Activated naive CD8-positive, alpha-beta T cell treated with anti-CD3 and anti-CD28 coated beads, Interleukin-2, amount 50 U/mL, for 24 hours (primary cell): ENCODE data around the gene MYH7.
"Not testable (repeated sequence)": the region's sequence is repeated elsewhere in the genome, so short reads cannot be mapped to it uniquely, and the experiment has no call there.

Experiments used
- ATAC-seq: fragments of 150-1000 bp; cut with Tn5 transposase; one replicate; pipeline ENCODE4 v1.10.0; 2021
- DNase-seq: peaks from one replicate; pipeline ENCODE4 v3.0.0; 2021
- H3K27ac Mint-ChIP-seq: one replicate; pipeline ENCODE4 v1.8.0; 2021; ENCODE audit warnings: mild to moderate bottlenecking, mixed read lengths
- H3K27me3 Mint-ChIP-seq: one replicate; pipeline ENCODE4 v1.8.0; 2021; ENCODE audit warnings: mixed read lengths
- H3K36me3 Mint-ChIP-seq: one replicate; pipeline ENCODE4 v1.8.0; 2021; ENCODE audit warnings: low read depth, mixed read lengths
- H3K4me1 Mint-ChIP-seq: one replicate; pipeline ENCODE4 v1.8.0; 2021; ENCODE audit warnings: mixed read lengths
- H3K4me3 Mint-ChIP-seq: one replicate; pipeline ENCODE4 v1.8.0; 2021; ENCODE audit warnings: mild to moderate bottlenecking, moderate library complexity, mixed read lengths
- H3K9me3 Mint-ChIP-seq: one replicate; pipeline ENCODE4 v1.8.0; 2021; ENCODE audit warnings: mixed read lengths

The MYH7 gene

DNA sequence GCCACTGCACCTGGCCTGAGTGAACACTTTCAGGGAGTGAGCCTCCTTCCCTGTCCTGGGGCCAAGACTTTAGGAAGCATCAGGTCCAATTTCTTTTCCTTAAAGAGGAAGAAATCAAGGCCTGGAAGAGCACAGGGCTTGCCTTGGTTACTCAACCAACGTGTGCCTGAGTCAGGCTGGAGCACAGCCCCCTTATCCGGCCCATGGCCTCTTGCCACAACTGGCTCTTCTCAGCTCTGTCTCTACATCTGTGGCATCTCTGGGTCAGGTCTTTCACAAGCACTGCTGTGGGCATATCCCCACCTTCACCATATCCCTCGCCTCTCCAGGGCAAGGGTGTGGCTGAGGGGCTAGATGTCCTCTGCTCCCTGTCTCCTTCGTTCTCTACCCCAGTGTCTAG, 34.2 kb downstream of the MYH7 start:
- DNase-seq, result no peak
- no peak for ATAC-seq
- Mint-ChIP-seq H3K27me3 (peaks cover 7% of the 10 kb centered on the region), H3K9me3 (no peaks in the 10 kb centered on the region), H3K4me1 (no peaks in the 10 kb centered on the region), H3K36me3 (no peaks in the 10 kb centered on the region), H3K27ac (peak overlapping the region; percentile 32), H3K4me3 (no peak overlapping the region)

DNA sequence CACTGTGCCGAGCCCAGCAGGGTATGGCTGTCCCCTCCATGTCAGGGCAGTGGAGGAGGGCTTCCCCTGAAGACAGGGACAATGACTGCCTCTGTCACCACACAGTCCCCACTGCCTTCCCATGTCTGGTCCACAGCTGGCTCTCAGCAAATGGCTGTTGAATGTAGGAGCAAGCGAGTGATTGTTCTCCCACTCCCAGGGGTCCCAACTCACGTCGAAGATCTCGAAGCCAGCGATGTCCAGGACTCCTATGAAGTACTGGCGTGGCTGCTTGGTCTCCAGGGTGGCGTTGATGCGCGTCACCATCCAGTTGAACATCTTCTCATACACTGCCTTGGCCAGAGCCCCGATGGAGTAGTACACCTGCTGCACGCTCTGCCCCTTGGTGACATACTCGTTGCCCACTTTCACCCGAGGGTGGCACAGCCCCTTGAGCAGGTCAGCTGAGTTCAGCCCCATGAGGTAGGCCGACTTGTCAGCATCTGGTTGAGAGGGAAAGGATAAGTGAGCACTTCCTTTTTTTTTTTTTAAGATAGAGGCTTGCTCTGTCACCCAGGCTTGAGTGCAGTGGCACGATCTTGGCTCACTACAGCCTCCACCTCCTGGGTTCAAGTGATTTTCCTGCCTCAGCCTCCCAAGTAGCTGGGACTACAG, 34.8 kb downstream of the MYH7 start:
- H3K9me3 Mint-ChIP-seq, H3K4me1 Mint-ChIP-seq, DNase-seq, ATAC-seq, H3K27me3 Mint-ChIP-seq, H3K27ac Mint-ChIP-seq, H3K4me3 Mint-ChIP-seq, H3K36me3 Mint-ChIP-seq: not testable (repeated sequence)

DNA sequence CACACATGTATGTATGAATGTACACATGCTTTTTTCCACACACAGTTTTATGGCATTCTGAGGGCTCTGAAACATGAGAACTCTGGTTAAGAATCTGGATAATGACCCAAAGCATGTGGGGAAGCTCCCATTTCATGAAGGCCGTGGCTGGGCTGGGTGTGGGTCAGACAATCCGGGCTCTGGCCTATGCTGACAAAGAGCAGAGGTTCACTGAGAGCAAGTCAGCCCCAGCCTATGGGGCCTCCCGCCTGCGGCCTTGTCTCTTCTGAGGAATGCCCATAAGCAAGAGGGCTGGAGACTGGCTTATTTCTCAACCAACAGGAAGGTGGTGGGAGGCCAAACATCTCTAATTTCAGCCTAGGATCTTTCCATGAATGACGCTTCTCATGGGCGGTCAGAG, 35.9 kb downstream of the MYH7 start:
- ATAC-seq (no peak), DNase-seq (no peak)
- H3K36me3 Mint-ChIP-seq, result no peaks in the 10 kb centered on the region
- no peaks in the 10 kb centered on the region for H3K4me1 Mint-ChIP-seq
- H3K4me3 Mint-ChIP-seq, result no peak overlapping the region
- H3K9me3 Mint-ChIP-seq, result no peaks in the 10 kb centered on the region
- H3K27ac Mint-ChIP-seq, result no peak overlapping the region
- peaks cover 8% of the 10 kb centered on the region for H3K27me3 Mint-ChIP-seq

DNA sequence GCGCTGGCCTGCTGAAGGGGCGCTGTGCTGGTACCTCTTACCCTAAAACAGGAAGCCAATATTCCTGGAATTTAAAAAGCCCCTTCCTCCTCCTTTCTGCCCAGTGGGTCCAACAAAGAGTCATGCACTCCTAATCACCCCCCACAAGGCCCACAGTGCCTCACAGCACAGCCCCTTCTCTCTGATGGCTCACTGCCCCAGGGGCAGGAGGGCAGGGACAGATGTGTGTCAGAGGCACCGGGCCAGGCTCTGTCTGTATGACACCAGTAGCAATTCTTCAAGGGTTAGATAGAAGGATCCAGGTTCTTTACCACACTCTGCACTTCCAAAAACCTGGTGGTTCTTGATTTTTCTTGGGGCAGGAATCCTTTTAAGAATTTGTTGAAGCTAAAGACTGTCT, 36.3 kb downstream of the MYH7 start:
- Mint-ChIP-seq H3K36me3 (no peaks in the 10 kb centered on the region), H3K4me1 (no peaks in the 10 kb centered on the region), H3K4me3 (no peak overlapping the region), H3K27me3 (peaks cover 8% of the 10 kb centered on the region), H3K27ac (no peak overlapping the region), H3K9me3 (no peaks in the 10 kb centered on the region)
- DNase-seq (no peak), ATAC-seq (no peak)

DNA sequence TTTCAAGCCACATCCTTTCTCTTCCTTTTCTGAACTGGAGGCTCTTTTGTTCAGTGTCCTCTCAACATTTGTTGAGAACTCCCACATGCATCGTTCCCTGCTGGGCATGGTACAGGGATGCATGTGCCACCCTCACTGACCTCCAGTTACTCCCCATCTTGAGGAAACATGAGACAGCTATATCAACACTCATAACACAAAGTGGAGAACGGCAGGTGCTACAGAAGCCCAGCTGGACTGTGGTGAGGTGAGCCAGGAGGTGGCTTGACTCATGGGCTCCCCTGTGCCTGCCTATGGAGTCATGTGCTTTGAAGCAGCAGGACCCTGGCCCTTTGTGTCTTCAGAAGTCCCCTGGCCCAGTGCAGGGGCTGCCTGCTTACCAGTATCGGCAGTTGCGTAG, 37.1 kb downstream of the MYH7 start:
- Mint-ChIP-seq H3K4me1 (no peaks in the 10 kb centered on the region), H3K4me3 (no peak overlapping the region), H3K9me3 (no peaks in the 10 kb centered on the region), H3K36me3 (no peaks in the 10 kb centered on the region), H3K27me3 (peaks cover 7% of the 10 kb centered on the region), H3K27ac (no peak overlapping the region)
- no peak for DNase-seq
- ATAC-seq, result no peak

DNA sequence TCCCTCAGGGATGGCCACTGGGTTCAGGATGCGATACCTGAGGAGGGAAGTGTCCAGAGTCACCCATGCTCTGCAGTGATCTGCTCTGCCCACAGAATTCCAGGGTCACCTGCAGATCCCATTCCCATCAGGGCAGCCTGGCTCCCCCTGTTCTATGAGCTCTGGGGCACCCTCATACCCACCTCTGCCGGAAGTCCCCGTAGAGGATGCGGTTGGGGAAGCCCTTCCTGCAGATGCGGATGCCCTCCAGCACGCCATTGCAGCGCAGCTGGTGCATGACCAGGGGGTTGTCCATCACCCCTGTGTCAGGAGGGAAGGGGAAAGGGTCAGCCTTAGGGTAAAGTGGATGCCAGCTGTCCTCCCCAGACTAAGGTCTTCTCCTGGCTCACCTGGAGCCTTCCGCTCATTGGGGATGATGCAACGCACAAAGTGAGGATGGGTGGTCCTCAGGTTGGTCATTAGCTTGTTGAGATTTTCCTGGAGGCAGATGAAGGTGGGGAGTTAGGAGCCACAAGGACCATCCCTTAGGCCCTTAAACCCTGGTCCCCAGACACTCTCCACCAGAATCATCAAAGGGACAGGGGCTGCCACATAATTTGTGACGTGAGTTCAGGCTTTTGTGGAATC, 38.6 kb downstream of the MYH7 start:
- no peak overlapping the region for H3K27ac Mint-ChIP-seq
- no peak for ATAC-seq
- H3K9me3 Mint-ChIP-seq, result no peaks in the 10 kb centered on the region

DNA sequence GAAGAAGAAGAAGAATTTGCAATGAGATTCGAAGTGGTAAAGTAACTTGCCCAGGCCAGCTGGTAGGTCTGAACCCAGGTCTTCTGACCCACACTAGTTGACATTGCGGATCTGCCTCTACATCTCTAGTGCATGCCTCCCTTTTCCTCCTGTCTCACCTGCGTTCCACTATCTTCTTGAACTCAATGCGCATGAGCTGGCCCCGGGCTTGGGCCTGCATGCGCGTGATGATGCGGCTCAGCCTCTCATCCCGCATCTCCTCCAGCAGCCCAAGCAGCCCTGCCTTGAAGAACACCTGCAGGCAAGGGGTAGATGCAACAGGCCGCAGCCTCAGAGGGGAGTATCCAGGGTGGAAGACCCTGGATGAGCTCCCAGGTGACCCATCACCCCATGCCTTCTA, 39.3 kb downstream of the MYH7 start:
- Mint-ChIP-seq H3K36me3 (no peaks in the 10 kb centered on the region), H3K9me3 (no peaks in the 10 kb centered on the region), H3K4me1 (no peaks in the 10 kb centered on the region), H3K4me3 (no peak overlapping the region), H3K27me3 (peaks cover 3% of the 10 kb centered on the region), H3K27ac (no peak overlapping the region)
- ATAC-seq, result no peak
- no peak for DNase-seq

More for the DNA sequence above, 38.6 kb downstream of the MYH7 start:
- Mint-ChIP-seq H3K4me1 (no peaks in the 10 kb centered on the region), H3K36me3 (no peaks in the 10 kb centered on the region), H3K27me3 (peaks cover 3% of the 10 kb centered on the region), H3K4me3 (no peak overlapping the region)
- no peak for DNase-seq

DNA sequence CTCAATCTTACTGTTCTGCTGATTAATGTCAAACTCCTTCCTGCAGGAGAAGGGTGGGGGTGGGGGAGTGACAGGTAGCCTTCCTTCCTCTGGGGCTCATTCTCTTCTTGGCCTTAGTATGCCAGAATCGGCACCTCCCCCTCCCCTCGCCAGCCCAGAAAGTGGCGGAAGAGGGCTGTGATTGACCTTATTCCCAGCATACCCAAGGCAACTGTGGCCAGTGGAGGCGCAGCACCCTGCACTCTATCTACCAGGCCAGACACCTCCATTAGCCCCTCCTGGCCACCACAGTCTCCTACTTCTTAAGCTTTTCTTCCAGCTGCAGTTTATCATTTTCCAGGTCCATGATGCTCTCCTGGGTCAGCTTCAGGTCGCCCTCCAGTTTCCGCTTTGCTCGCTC, 42.8 kb downstream of the MYH7 start:
- no peaks in the 10 kb centered on the region for H3K9me3 Mint-ChIP-seq
- no peaks in the 10 kb centered on the region for H3K36me3 Mint-ChIP-seq
- H3K27ac Mint-ChIP-seq, result no peak overlapping the region
- no peaks in the 10 kb centered on the region for H3K4me1 Mint-ChIP-seq
- DNase-seq (no peak), ATAC-seq (no peak)
- H3K27me3 Mint-ChIP-seq, result peaks cover 5% of the 10 kb centered on the region
- H3K4me3 Mint-ChIP-seq, result no peak overlapping the region

DNA sequence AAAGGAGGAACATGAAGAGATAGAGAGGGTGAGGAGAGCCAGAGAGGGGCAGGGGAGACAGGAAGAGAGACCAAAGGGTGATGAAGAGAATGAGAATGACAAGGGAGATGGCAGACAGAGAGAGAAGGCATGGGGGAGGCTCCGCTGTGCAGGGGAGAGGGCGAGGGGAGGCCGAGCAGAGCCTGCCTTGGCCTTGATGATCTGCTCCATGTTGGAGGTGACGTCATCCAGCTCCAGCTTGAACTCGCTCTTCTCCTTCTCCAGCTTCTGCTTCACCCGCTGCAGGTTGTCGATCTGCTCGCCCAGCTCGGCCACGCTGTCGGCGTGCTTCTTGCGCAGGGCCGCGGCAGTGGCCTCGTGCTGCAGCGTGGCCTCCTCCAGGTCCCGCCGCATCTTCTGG, 45.6 kb downstream of the MYH7 start:
- H3K27ac Mint-ChIP-seq, H3K4me3 Mint-ChIP-seq, DNase-seq, ATAC-seq, H3K27me3 Mint-ChIP-seq, H3K9me3 Mint-ChIP-seq, H3K4me1 Mint-ChIP-seq, H3K36me3 Mint-ChIP-seq: not testable (repeated sequence)

DNA sequence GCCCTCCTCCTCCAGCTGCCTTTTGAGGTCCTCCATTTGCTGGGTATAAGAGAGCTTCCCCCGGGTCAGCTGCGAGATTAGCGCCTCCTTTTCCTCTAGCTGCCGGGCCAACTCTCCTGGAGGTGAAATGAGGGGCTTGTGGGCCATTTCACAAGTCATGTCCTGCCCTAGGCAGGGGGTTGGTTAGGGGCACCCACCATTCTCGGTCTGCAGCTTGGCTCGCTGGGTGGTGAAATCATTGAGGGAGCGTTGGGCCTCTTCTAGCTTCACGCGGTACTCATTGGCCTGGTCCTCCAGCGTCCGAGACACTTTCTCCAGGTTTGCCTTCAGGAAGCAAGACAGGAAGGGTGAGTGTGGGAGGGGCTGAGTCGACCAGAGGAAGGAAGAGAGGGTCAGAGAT, 46.1 kb downstream of the MYH7 start:
- no peaks in the 10 kb centered on the region for H3K9me3 Mint-ChIP-seq
- H3K4me1 Mint-ChIP-seq, result no peaks in the 10 kb centered on the region
- DNase-seq, result no peak
- H3K36me3 Mint-ChIP-seq, result no peaks in the 10 kb centered on the region
- H3K27me3 Mint-ChIP-seq, result peaks cover 2% of the 10 kb centered on the region
- no peak overlapping the region for H3K4me3 Mint-ChIP-seq
- H3K27ac Mint-ChIP-seq, result no peak overlapping the region
- no peak for ATAC-seq

DNA sequence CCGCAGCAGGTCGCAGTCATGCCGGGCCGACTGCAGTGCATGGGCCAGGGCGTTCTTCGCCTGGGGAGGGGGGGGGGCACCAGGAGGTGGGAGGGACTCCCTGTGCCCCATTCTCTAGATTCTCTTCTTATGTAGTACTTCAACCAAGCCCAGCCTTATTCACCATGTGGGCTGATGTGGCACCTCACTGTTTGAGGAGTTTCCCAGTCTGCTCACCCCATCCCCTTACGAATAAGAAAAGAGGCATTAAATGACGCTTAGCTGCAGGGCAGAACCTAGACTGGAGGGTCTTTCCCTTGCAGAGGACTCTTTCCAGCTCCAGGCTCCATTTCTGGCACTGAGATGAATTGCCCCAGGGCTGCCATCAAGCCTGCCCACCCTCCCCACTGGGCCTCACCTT, 46.5 kb downstream of the MYH7 start:
- no peak overlapping the region for H3K27ac Mint-ChIP-seq
- ATAC-seq, result no peak
- no peaks in the 10 kb centered on the region for H3K4me1 Mint-ChIP-seq
- no peak overlapping the region for H3K4me3 Mint-ChIP-seq
- DNase-seq, result no peak
- H3K27me3 Mint-ChIP-seq, result peaks cover 2% of the 10 kb centered on the region
- no peaks in the 10 kb centered on the region for H3K9me3 Mint-ChIP-seq
- no peaks in the 10 kb centered on the region for H3K36me3 Mint-ChIP-seq

DNA sequence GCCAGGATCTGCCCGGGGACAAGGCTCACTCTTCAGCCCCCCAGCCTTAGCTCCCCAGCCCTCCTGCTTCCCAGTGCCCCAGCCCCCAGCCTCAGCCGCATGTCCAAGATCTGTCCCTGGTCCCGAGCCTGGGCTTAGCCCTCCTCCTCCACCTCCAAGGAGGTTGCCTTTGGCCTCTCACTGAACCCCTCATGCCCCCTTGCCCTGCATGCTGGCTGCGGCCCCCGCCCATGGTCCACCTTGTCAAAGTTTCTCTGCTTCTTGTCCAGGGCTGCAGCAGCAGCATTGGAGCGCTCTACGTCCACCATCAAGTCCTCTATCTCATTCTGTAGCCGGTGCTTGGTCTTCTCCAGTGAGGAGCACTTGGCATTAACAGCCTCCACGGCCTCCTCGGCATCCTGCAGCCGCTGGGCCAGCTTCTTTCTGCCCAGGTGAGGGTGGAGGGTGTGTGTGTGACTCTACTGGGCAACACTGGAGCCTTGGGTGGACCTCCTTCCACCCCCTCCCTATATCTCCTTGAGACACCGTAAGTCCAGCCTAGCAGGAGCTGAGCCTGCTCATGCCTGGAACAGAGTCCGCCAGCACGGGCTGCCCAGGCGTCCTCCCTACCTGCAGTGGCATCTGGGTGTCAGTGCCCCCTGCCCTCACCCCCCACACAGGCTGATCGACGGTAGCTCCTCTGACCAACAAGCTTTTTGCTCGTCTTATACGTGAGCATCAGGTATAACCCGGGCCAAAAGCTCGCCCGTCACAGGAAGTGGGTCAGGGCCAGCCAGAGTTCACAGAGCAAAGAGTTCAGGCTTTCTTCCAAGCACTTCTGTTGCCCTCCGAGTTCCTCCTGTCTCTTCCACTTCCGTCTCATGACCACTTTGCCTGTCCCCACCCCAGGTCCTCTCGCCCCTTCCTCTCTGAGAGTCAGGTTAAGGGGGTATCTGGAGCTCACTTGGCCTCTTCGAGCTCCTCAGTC, 47.3 kb downstream of the MYH7 start:
- Mint-ChIP-seq H3K27me3 (peaks cover 2% of the 10 kb centered on the region), H3K4me1 (no peaks in the 10 kb centered on the region), H3K27ac (no peak overlapping the region), H3K4me3 (no peak overlapping the region), H3K9me3 (no peaks in the 10 kb centered on the region), H3K36me3 (no peaks in the 10 kb centered on the region)
- ATAC-seq (no peak), DNase-seq (no peak)

DNA sequence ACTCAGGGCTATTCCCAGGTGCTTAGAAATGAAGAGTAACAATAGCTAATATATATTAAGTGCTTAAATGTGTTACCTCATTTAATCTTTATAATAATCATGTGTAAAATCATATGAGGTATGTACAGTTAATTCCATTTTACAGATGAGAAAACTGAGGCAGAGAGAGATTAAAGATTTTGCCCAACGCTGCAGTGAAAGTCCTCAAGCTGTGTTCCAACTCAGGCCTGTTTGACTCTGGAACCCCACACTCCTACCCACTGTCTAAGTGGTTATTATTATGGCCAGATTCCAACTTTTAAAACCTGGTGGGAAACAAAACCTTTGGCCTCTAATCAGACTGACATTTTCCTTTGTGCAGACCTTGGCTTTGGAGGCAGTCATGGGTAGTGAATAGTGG, 48.5 kb downstream of the MYH7 start:
- Mint-ChIP-seq H3K4me3 (no peak overlapping the region), H3K4me1 (no peaks in the 10 kb centered on the region), H3K9me3 (no peaks in the 10 kb centered on the region), H3K36me3 (no peaks in the 10 kb centered on the region), H3K27me3 (peaks cover 2% of the 10 kb centered on the region), H3K27ac (no peak overlapping the region)
- DNase-seq (no peak), ATAC-seq (no peak)

DNA sequence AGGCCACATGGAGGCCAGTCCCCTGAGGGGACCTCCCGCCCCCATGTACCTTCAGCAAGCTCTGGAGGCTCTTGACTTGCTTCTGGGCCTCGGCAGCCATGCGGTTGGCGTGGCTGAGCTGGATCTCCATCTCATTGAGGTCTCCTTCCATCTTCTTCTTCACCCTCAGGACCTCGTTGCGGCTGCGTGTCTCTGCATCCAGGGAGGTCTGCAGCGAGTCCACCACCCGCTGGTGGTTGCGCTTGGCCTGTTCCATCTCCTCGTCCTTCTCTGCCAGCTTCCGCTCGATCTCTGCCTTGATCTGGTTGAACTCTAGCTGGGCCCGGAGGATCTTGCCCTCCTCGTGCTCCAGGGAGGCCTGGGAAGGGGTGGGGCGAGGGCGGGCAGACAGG, 49.2 kb downstream of the MYH7 start:
- not testable (repeated sequence) for DNase-seq, H3K36me3 Mint-ChIP-seq, H3K4me1 Mint-ChIP-seq, H3K27me3 Mint-ChIP-seq, H3K27ac Mint-ChIP-seq, H3K9me3 Mint-ChIP-seq, H3K4me3 Mint-ChIP-seq, ATAC-seq

DNA sequence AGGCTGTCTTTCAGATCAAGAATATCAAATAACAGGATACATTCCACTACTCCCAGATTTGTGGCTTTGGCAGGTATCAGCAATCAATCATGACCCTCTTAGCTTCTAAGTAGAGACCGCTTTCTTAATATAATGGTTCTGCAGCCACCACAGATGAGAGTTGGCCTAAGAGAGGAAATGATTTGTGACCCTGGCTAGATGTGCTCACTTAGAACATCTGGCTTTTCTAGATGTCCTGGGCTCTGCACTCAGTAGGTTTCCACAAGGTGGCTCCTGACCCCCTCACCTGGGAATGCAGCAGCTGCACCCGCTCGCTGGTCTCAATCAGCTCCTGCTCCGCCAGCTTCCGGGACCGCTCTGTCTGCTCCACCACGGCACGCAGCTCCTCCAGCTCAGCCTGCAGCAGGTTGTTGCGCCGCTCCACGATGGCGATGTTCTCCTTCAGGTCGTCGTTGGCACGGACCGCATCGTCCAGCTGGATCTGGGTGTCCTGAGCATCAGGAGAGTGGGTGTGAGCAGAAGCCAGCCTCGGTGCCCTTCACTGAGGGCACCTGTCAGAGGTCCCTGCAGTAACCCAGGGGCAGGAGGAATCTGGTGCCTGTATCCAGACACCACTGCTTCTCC, 49.7 kb downstream of the MYH7 start:
- Mint-ChIP-seq H3K36me3 (no peaks in the 10 kb centered on the region), H3K4me1 (no peaks in the 10 kb centered on the region), H3K27me3 (peaks cover 2% of the 10 kb centered on the region), H3K27ac (no peak overlapping the region), H3K4me3 (no peak overlapping the region), H3K9me3 (no peaks in the 10 kb centered on the region)
- ATAC-seq (no peak), DNase-seq (no peak)
